Measurements from ENCODE around the gene ATRAID. TPM values are rescaled to one million over a fixed set of nuclear protein-coding genes. Genes with fewer than 3 reads are reported as not detected.
A peak's percentile ranks its signal among the peaks of the same experiment; 100 is the strongest.

The ATRAID gene
- total and polyA plus RNA-seq, 10 of the 15 experiments (the other 5 are each of a cell fraction or from before 2014, with no cell fraction given): 65.6 to 180 (median 120) TPM

DNA sequence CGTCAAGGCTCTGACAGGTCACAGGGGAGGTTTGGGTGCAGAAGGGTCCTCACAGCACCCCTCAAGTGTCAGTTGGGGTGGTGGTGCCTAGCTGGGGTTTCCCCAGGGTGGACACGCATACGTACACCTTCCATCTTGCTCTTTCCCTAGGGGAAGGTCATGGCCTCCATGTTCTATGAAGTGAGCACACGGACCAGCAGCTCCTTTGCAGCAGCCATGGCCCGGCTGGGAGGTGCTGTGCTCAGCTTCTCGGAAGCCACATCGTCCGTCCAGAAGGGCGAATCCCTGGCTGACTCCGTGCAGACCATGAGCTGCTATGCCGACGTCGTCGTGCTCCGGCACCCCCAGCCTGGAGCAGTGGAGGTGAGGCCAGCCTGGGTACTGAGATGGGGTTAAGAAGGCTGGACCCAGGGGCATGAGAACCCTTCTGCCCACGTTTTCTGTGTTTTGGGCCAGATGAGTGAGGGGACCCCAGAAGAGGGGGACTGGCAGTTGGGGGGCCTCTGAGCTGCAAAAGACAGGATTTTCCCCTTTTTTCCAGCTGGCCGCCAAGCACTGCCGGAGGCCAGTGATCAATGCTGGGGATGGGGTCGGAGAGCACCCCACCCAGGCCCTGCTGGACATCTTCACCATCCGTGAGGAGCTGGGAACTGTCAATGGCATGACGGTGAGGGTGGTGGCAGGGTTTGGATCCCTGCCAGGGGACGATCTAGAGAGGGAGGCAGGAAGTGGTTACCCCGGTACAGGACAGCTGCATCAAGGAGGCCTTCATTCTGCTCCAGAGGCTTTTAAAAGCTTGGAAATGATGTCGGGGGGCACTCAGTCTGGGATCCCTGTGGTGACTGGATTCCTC, 30.1 kb downstream of the ATRAID start:
- SMC1A ChIA-PET (ENCODE audit: uncharacterized antibody, unreplicated experiment): interaction anchor here (0.7 kb wide), 1 partner anchor 61 kb away, joined by 3 read pairs; no protein-coding TSS in a partner anchor
- Histone ChIP-seq H3K27ac (ENCODE audit: control insufficient read depth, insufficient read depth) (no peak overlapping the region), H3K9ac (ENCODE audit: control insufficient read depth, insufficient read depth, low read length) (no peak overlapping the region), H3K4me3 (no peak overlapping the region), H3K27me3 (replicated peaks in 1 of 2; ENCODE audit: control insufficient read depth in 2 of 2, insufficient read depth in 2 of 2, low read length in 1 of 2) (no peaks in the 10 kb centered on the region), H3K79me2 (ENCODE audit: control insufficient read depth, insufficient read depth, low read length) (no peaks in the 10 kb centered on the region), H3K36me3 (ENCODE audit: control insufficient read depth in 2 of 2, insufficient read depth in 2 of 2, low read length in 1 of 2) (peaks cover 38 to 61% of the 10 kb centered on the region in 2 experiments), H3K4me1 (ENCODE audit: control insufficient read depth, insufficient read depth, low read length) (no peaks in the 10 kb centered on the region), H4K20me1 (ENCODE audit: control insufficient read depth, insufficient read depth) (no peaks in the 10 kb centered on the region), H3K4me2 (ENCODE audit: control insufficient read depth, insufficient read depth) (no peak overlapping the region), H3K9me3 (replicated peaks; ENCODE audit: control insufficient read depth, insufficient read depth, low read length) (no peaks in the 10 kb centered on the region), H2AFZ (ENCODE audit: control insufficient read depth, low read depth, low read length) (no peak overlapping the region)
- intact Hi-C loops (cut with micrococcal nuclease; ENCODE audit: unreplicated experiment) (no loop called here), in situ Hi-C loops (cut with MboI) (no loop called here)
- 85% methylated on average over 24 of the region's 24 CpGs for WGBS (ENCODE audit: insufficient coverage, insufficient replicate concordance, low lambda C conversion rate, missing lambda C conversion rate)
- CTCF ChIA-PET: interaction anchor here (1.0 kb wide), 1 partner anchor 9 kb away, joined by 3 read pairs; no protein-coding TSS in a partner anchor
- ATAC-seq: no peak
- no TSS peak for BruUV-seq (replicated peaks)
- RAD21 ChIA-PET (ENCODE audit: unreplicated experiment): no interaction called here
- TF ChIP-seq, protein P1, sequence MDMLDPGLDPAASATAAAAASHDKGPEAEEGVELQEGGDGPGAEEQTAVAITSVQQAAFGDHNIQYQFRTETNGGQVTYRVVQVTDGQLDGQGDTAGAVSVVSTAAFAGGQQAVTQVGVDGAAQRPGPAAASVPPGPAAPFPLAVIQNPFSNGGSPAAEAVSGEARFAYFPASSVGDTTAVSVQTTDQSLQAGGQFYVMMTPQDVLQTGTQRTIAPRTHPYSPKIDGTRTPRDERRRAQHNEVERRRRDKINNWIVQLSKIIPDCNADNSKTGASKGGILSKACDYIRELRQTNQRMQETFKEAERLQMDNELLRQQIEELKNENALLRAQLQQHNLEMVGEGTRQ (IDR thresholded peaks at IDR 0.05; ENCODE audit: borderline replicate concordance, low read depth, low read length): no peak
- TF ChIP-seq PAX5 (IDR thresholded peaks at IDR 0.05; ENCODE audit: borderline replicate concordance, low read depth, low read length): no peak
- no peak for DNase-seq (ENCODE audit: low read depth, low spot score)
- FAIRE-seq: no peak
- POLR2A ChIA-PET: interaction anchor here (0.6 kb wide), 1 partner anchor 282 kb away, joined by 4 read pairs; no protein-coding TSS in a partner anchor

DNA sequence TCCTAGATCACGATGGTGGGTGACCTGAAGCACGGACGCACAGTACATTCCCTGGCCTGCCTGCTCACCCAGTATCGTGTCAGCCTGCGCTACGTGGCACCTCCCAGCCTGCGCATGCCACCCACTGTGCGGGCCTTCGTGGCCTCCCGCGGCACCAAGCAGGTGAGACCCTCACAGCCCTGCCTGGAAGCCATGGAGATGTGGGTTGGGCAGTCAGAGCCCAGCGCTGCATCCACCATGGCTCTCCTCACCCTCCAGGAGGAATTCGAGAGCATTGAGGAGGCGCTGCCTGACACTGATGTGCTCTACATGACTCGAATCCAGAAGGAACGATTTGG, 30.7 kb downstream of the ATRAID start:
- ChIA-PET RAD21 (ENCODE audit: unreplicated experiment) (no interaction called here), CTCF (interaction anchor here (1.0 kb wide), 1 partner anchor 9 kb away, joined by 3 read pairs; no protein-coding TSS in a partner anchor)
- H3K4me3 ChIP-seq: no peak overlapping the region

More for the DNA sequence above, 30.7 kb downstream of the ATRAID start:
- Histone ChIP-seq H3K27me3 (replicated peaks in 1 of 2; ENCODE audit: control insufficient read depth in 2 of 2, insufficient read depth in 2 of 2, low read length in 1 of 2) (no peaks in the 10 kb centered on the region), H3K36me3 (ENCODE audit: control insufficient read depth in 2 of 2, insufficient read depth in 2 of 2, low read length in 1 of 2) (peaks cover 32 to 57% of the 10 kb centered on the region in 2 experiments), H3K4me1 (ENCODE audit: control insufficient read depth, insufficient read depth, low read length) (no peaks in the 10 kb centered on the region), H3K9me3 (replicated peaks; ENCODE audit: control insufficient read depth, insufficient read depth, low read length) (no peaks in the 10 kb centered on the region), H3K79me2 (ENCODE audit: control insufficient read depth, insufficient read depth, low read length) (no peaks in the 10 kb centered on the region), H3K9ac (ENCODE audit: control insufficient read depth, insufficient read depth, low read length) (no peak overlapping the region), H2AFZ (ENCODE audit: control insufficient read depth, low read depth, low read length) (no peak overlapping the region), H3K27ac (ENCODE audit: control insufficient read depth, insufficient read depth) (no peak overlapping the region), H4K20me1 (ENCODE audit: control insufficient read depth, insufficient read depth) (no peaks in the 10 kb centered on the region), H3K4me2 (ENCODE audit: control insufficient read depth, insufficient read depth) (no peak overlapping the region)
- no TSS peak for BruUV-seq (replicated peaks)
- intact Hi-C loops (cut with micrococcal nuclease; ENCODE audit: unreplicated experiment): no loop called here
- POLR2A ChIA-PET: interaction anchor here (0.6 kb wide), 1 partner anchor 282 kb away, joined by 4 read pairs; no protein-coding TSS in a partner anchor
- ATAC-seq: no peak
- no peak for DNase-seq (ENCODE audit: low read depth, low spot score)
- TF ChIP-seq CEBPB (IDR thresholded peaks at IDR 0.05; ENCODE audit: borderline replicate concordance in 1 of 2, low read depth in 2 of 2, low read length in 2 of 2): no peak
- peak; percentile 49; the same call in 1 of the 2 replicates for TF ChIP-seq POLR2A (IDR thresholded peaks at IDR 0.05; ENCODE audit: low read depth, low read length)
- no peak for FAIRE-seq
- SMC1A ChIA-PET (ENCODE audit: uncharacterized antibody, unreplicated experiment): no interaction called here
- in situ Hi-C loops (cut with MboI): no loop called here
- WGBS (ENCODE audit: insufficient coverage, insufficient replicate concordance, low lambda C conversion rate, missing lambda C conversion rate): 100% methylated on average over 16 of the region's 16 CpGs

Measured in GM12878 (cell line).